BJ (cell line): ENCODE data around the gene RFX7. TPM values are rescaled to one million over a fixed set of nuclear protein-coding genes. Genes with fewer than 3 reads are reported as not detected.
"Not testable (repeated sequence)": the region's sequence is repeated elsewhere in the genome, so short reads cannot be mapped to it uniquely, and the experiment has no call there.

Experiments
- CTCF ChIA-PET: fragments of 350-600 bp; formaldehyde crosslinking; extraction: SDS; loops from one replicate; lab custom pipeline; 2021; ENCODE audit warnings: antibody characterized with exemption, inconsistent platforms; lab: Yijun Ruan, JAX
- POLR2A ChIA-PET: fragments of 300-600 bp; sonication (Branson Sonifier 250); formaldehyde crosslinking; extraction: SDS; loops from one replicate; lab custom pipeline; 2021; ENCODE audit warnings: antibody characterized with exemption; lab: Charles Lee
- DNase-seq: peaks from one replicate; pipeline ENCODE4 v3.0.0-alpha.2; 2011; ENCODE audit warnings: low read depth
- H3K27me3 ChIP-seq: 2 replicates; pipeline ENCODE4 v1.6.0; 2011; ENCODE audit warnings: low read length; ENCODE audit not compliant: control insufficient read depth, insufficient read depth
- H3K36me3 ChIP-seq: 2 replicates; pipeline ENCODE4 v1.5.1; 2011; ENCODE audit warnings: low read length; ENCODE audit not compliant: control insufficient read depth, insufficient read depth
- H3K4me3 ChIP-seq: 2 replicates; pipeline ENCODE4 v1.5.1; 2011; ENCODE audit warnings: low read depth, mild to moderate bottlenecking, control low read depth, low read length
- CTCF ChIP-seq: IDR thresholded peaks from 2 replicates; pipeline ENCODE4 v1.5.1; 2011; ENCODE audit warnings: low read depth, mild to moderate bottlenecking, control low read depth, inconsistent platforms, low read length, moderate library complexity; ENCODE audit not compliant: insufficient read depth
- polyA plus RNA-seq: library from polyadenylated mRNA; depleted of rRNA; stranded (reverse); fragments of >200 nt; gene quantifications from 2 replicates; pipeline ENCODE4 v1.2.3, GENCODE V29; 2011

RFX7 gene
- polyA plus RNA-seq, 1 experiment: 3.5 TPM

GRCh38 chr15:56165234-56165633, 78.4 kb downstream of the RFX7 start:
- no peak for TF ChIP-seq CTCF
- no peak for DNase-seq
- H3K36me3 ChIP-seq: no peaks in the 10 kb centered on the region
- H3K27me3 ChIP-seq: no peaks in the 10 kb centered on the region
- H3K4me3 ChIP-seq: no peak overlapping the region
- CTCF ChIA-PET: interaction anchor here (1.5 kb wide), 1 partner anchor 81 kb away, joined by 5 read pairs; no protein-coding TSS in a partner anchor
- POLR2A ChIA-PET: no interaction called here

GRCh38 chr15:56160966-56161365, 82.7 kb downstream of the RFX7 start:
- ChIA-PET CTCF (no interaction called here), POLR2A (no interaction called here)
- no peaks in the 10 kb centered on the region for H3K27me3 ChIP-seq
- H3K4me3 ChIP-seq: no peak overlapping the region
- no peaks in the 10 kb centered on the region for H3K36me3 ChIP-seq
- no peak for DNase-seq
- no peak for TF ChIP-seq CTCF

- no peaks in the 10 kb centered on the region for H3K27me3 ChIP-seq
- no peak for TF ChIP-seq CTCF
- POLR2A ChIA-PET: no interaction called here
- no peak overlapping the region for H3K4me3 ChIP-seq
- no peaks in the 10 kb centered on the region for H3K36me3 ChIP-seq
- DNase-seq: no peak
- CTCF ChIA-PET: no interaction called here
These were observed 86.8 kb downstream of the RFX7 start for GRCh38 chr15:56156877-56157276.

DNA sequence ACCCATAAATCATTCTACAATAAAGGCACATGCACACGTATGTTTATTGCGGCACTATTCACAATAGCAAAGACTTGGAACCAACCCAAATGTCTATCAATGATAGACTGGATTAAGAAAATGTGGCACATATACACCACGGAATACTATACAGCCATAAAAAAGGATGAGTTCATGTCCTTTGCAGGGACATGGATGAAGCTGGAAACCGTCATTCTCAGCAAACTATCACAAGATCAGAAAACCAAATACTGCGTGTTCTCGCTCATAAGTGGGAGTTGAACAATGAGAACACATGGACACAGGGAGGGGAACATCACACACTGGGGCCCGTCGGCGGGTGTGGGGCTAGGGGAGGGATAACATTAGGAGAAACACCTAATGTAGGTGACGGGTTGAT, 88.4 kb downstream of the RFX7 start:
- DNase-seq, POLR2A ChIA-PET, CTCF ChIA-PET, H3K27me3 ChIP-seq, H3K4me3 ChIP-seq, H3K36me3 ChIP-seq: not testable (repeated sequence)

DNA sequence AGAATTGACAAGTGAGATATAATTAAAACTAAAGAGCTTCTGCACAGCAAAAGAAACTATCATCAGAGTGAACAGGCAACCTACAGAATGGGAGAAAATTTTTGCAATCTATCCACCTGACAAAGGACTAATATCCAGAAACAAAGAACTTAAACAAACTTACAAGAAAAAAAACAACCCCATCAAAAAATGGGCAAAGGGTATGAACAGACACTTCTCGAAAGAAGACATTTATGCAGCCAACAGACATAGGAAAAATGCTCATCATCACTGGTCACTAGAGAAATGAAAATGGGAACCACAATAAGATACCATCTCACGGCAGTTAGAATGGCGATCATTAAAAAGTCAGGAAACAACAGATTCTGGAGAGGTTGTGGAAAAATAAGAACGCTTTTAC, 88.9 kb downstream of the RFX7 start:
- DNase-seq, CTCF ChIA-PET, H3K4me3 ChIP-seq, POLR2A ChIA-PET, H3K36me3 ChIP-seq, H3K27me3 ChIP-seq: not testable (repeated sequence)

DNA sequence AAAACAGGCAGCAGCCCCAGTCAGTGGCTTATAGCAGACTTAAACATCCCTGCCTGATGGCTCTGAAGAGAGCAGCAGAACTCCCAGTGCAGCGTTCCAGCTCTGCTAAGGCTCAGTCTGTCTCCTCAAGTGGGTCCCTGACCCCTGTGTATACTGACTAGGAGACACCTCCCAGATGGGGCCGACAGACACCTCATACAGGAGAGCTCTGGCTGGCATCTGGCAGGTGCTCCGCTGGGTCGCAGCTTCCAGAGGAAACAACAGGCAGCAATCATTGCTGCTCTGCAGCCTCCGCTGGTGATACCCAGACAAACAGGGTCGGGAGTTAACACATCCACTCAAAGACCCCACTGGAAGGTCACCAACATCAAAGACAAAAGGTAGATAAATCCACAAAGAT, 93.5 kb downstream of the RFX7 start:
- Histone ChIP-seq H3K27me3 (no peaks in the 10 kb centered on the region), H3K36me3 (no peaks in the 10 kb centered on the region), H3K4me3 (no peak overlapping the region)
- no peak for DNase-seq
- ChIA-PET POLR2A (no interaction called here), CTCF (no interaction called here)
- no peak for TF ChIP-seq CTCF
